ENCODE results near the gene PPM1H.

The PPM1H gene

GRCh38 chr12:62602255-62603060, 332.5 kb downstream of the PPM1H start:
- H3K9ac ChIP-seq (ENCODE audit: low read length) = peak overlapping the region; percentile 86
- no peaks in the 10 kb centered on the region for H3K9me3 ChIP-seq (ENCODE audit: insufficient read depth, low read length)
- peaks cover 43% of the 10 kb centered on the region for H3K4me1 ChIP-seq (ENCODE audit: low read length)
- H3K27me3 ChIP-seq (ENCODE audit: low read depth, low read length) = no peaks in the 10 kb centered on the region
- no peaks in the 10 kb centered on the region for H4K20me1 ChIP-seq (ENCODE audit: insufficient read depth, low read length)
- H3K36me3 ChIP-seq (replicated peaks; ENCODE audit: low read depth, low read length) = no peaks in the 10 kb centered on the region
- TF ChIP-seq, protein P1, sequence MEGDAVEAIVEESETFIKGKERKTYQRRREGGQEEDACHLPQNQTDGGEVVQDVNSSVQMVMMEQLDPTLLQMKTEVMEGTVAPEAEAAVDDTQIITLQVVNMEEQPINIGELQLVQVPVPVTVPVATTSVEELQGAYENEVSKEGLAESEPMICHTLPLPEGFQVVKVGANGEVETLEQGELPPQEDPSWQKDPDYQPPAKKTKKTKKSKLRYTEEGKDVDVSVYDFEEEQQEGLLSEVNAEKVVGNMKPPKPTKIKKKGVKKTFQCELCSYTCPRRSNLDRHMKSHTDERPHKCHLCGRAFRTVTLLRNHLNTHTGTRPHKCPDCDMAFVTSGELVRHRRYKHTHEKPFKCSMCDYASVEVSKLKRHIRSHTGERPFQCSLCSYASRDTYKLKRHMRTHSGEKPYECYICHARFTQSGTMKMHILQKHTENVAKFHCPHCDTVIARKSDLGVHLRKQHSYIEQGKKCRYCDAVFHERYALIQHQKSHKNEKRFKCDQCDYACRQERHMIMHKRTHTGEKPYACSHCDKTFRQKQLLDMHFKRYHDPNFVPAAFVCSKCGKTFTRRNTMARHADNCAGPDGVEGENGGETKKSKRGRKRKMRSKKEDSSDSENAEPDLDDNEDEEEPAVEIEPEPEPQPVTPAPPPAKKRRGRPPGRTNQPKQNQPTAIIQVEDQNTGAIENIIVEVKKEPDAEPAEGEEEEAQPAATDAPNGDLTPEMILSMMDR (IDR thresholded peaks at IDR 0.05; ENCODE audit: low read depth, low read length) = no peak
- H3K79me2 ChIP-seq (ENCODE audit: low read length) = peaks cover 30% of the 10 kb centered on the region
- peak overlapping the region; percentile 96 for H3K27ac ChIP-seq (ENCODE audit: low read length)
- peak overlapping the region; percentile 33 for H2AFZ ChIP-seq (ENCODE audit: low read depth, low read length)
- peak overlapping the region; percentile 96 for H3K4me3 ChIP-seq (ENCODE audit: low read length)
- peak overlapping the region; percentile 93 for H3K4me2 ChIP-seq (ENCODE audit: low read length)

DNA sequence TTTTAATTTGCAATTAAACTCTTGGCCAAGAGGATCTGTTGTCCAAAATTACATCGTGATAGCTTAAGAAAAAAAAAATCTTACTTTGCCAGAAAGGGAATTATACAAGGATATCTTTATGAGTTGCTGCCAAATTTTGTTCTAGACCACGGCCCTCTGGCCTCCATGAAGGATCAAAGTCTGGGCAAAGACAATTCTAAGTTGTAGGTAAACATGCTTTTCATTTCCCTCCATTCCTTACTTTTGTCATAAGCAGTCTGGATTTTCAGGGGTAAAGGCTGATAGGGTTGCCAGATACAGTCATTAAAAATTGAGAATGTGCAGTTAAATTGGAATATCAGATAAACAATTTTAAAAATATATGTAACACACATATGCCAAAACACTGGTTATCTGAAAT, 333.2 kb downstream of the PPM1H start:
- no peaks in the 10 kb centered on the region for H4K20me1 ChIP-seq (ENCODE audit: insufficient read depth, low read length)
- TF ChIP-seq, protein P1 (IDR thresholded peaks at IDR 0.05; ENCODE audit: low read depth, low read length) = no peak
- no peak for TF ChIP-seq EZH2phosphoT487 (IDR thresholded peaks at IDR 0.05; ENCODE audit: low read depth)
- peaks cover 41% of the 10 kb centered on the region for H3K4me1 ChIP-seq (ENCODE audit: low read length)
- peak overlapping the region; percentile 93 for H3K4me2 ChIP-seq (ENCODE audit: low read length)
- no peaks in the 10 kb centered on the region for H3K36me3 ChIP-seq (replicated peaks; ENCODE audit: low read depth, low read length)
- H3K9ac ChIP-seq (ENCODE audit: low read length) = peak overlapping the region; percentile 86
- H3K9me3 ChIP-seq (ENCODE audit: insufficient read depth, low read length) = no peaks in the 10 kb centered on the region
- H3K27ac ChIP-seq (ENCODE audit: low read length) = peak overlapping the region; percentile 96
- peaks cover 28% of the 10 kb centered on the region for H3K79me2 ChIP-seq (ENCODE audit: low read length)
- H2AFZ ChIP-seq (ENCODE audit: low read depth, low read length) = 0 out of 2 replicates have a peak overlapping the region, but pooled peaks have one; percentile 33
- H3K27me3 ChIP-seq (ENCODE audit: low read depth, low read length) = no peaks in the 10 kb centered on the region
- peak overlapping the region; percentile 96 for H3K4me3 ChIP-seq (ENCODE audit: low read length)

DNA sequence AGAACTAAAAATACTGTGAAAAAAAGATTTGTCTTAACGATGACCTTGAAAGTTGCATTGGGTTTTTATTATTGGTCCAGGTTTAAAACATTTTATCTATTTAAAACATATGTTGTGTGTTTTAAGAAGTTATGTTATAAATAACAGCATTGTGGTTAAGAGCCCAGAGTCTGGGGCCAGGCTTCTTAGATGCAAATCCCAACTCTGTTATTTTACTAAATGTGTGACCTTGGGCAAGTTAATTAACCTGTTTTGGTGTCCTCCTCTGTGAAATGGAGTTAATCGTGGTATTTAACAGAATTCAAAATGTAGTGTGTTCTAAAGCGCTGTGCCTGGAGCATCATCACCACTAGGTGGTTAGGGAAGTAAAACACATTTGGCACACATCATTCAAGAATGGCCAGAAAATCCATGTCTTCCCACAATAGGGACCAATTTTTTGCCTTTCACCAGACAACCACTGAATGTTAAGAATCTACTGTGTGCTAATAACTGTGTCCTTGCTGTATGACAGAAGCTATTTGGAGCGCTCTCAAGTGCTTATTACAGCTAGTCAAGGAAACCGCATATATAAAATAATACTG, 335.0 kb downstream of the PPM1H start:
- TF ChIP-seq EZH2phosphoT487 (IDR thresholded peaks at IDR 0.05; ENCODE audit: low read depth) = no peak
- TF ChIP-seq, protein P1 (IDR thresholded peaks at IDR 0.05; ENCODE audit: low read depth, low read length) = peak; percentile 30; the same call in 1 of the 2 replicates
- peaks cover 15% of the 10 kb centered on the region for H3K79me2 ChIP-seq (ENCODE audit: low read length)
- H3K27ac ChIP-seq (ENCODE audit: low read length) = no peak overlapping the region
- H4K20me1 ChIP-seq (ENCODE audit: insufficient read depth, low read length) = no peaks in the 10 kb centered on the region
- H2AFZ ChIP-seq (ENCODE audit: low read depth, low read length) = no peak overlapping the region
- H3K4me3 ChIP-seq (ENCODE audit: low read length) = no peak overlapping the region
- no peaks in the 10 kb centered on the region for H3K36me3 ChIP-seq (replicated peaks; ENCODE audit: low read depth, low read length)
- H3K9me3 ChIP-seq (ENCODE audit: insufficient read depth, low read length) = no peaks in the 10 kb centered on the region
- H3K9ac ChIP-seq (ENCODE audit: low read length) = no peak overlapping the region
- no peaks in the 10 kb centered on the region for H3K27me3 ChIP-seq (ENCODE audit: low read depth, low read length)
- H3K4me1 ChIP-seq (ENCODE audit: low read length) = peaks cover 31% of the 10 kb centered on the region
- peak overlapping the region; percentile 93 for H3K4me2 ChIP-seq (ENCODE audit: low read length)

DNA sequence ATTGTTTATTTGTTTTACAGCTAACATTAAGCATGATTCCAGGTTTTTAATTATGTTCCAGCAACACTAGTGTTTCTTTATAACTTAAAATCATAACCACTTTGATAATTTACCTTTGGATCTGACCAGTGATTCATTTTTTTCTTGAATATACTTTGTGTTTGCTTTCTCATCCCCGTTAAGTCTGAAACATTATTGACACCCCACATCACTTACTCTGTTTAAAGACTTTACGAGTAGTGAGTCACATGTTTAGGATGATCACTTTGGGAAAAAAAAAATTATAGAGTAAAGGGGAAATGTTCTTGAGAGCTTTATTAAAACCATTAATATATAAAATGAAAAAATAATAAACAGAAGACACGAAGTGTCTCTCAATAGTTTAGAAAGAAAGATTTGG, 336.1 kb downstream of the PPM1H start:
- Histone ChIP-seq H3K9me3 (ENCODE audit: insufficient read depth, low read length) (no peaks in the 10 kb centered on the region), H3K27ac (ENCODE audit: low read length) (no peak overlapping the region), H3K79me2 (ENCODE audit: low read length) (peaks cover 4% of the 10 kb centered on the region), H4K20me1 (ENCODE audit: insufficient read depth, low read length) (no peaks in the 10 kb centered on the region), H3K4me3 (ENCODE audit: low read length) (no peak overlapping the region), H3K27me3 (ENCODE audit: low read depth, low read length) (no peaks in the 10 kb centered on the region), H2AFZ (ENCODE audit: low read depth, low read length) (no peak overlapping the region), H3K36me3 (replicated peaks; ENCODE audit: low read depth, low read length) (no peaks in the 10 kb centered on the region), H3K9ac (ENCODE audit: low read length) (no peak overlapping the region), H3K4me2 (ENCODE audit: low read length) (no peak overlapping the region), H3K4me1 (ENCODE audit: low read length) (peaks cover 26% of the 10 kb centered on the region)
- no peak for TF ChIP-seq EZH2phosphoT487 (IDR thresholded peaks at IDR 0.05; ENCODE audit: low read depth)
- TF ChIP-seq, protein P1 (IDR thresholded peaks at IDR 0.05; ENCODE audit: low read depth, low read length) = no peak

Measured in OCI-LY3 (cell line).